RPMI8226 (cell line): ENCODE results near the gene RAB11FIP3.

Experiments used
- DNase-seq: peaks from one replicate; pipeline ENCODE4 v3.0.0-alpha.2; 2015

The RAB11FIP3 gene

GRCh38 chr16:519841-520687 lies 94.6 kb downstream of the RAB11FIP3 start:
- DNase-seq = no peak

- DNase-seq = no peak
Observed at GRCh38 chr16:520847-521246, 95.4 kb downstream of the RAB11FIP3 start.

- no peak for DNase-seq
Observed at GRCh38 chr16:521381-522210, 96.1 kb downstream of the RAB11FIP3 start.

GRCh38 chr16:522320-523096 lies 97.1 kb downstream of the RAB11FIP3 start:
- no peak for DNase-seq

GRCh38 chr16:523097-523741 lies 97.8 kb downstream of the RAB11FIP3 start:
- no peak for DNase-seq

- no peak for DNase-seq
Observed at GRCh38 chr16:524274-525040, 99.0 kb downstream of the RAB11FIP3 start.

GRCh38 chr16:525123-525519 lies 99.7 kb downstream of the RAB11FIP3 start:
- no peak for DNase-seq

GRCh38 chr16:525520-526180 lies 100.2 kb downstream of the RAB11FIP3 start:
- peak; percentile 37 for DNase-seq

GRCh38 chr16:526181-527014 lies 100.9 kb downstream of the RAB11FIP3 start:
- peak; percentile 57 for DNase-seq

GRCh38 chr16:527015-527903 lies 101.8 kb downstream of the RAB11FIP3 start, which contains the start of gene CAPN15:
CAPN15 (plus strand) TSS chr16:527712; CDS start chr16:546839, 19,127 bp downstream.
- DNase-seq = peak; percentile 94

GRCh38 chr16:528111-529011 lies 102.9 kb downstream of the RAB11FIP3 start:
- peak; percentile 55 for DNase-seq

GRCh38 chr16:529012-529575 lies 103.6 kb downstream of the RAB11FIP3 start:
- peak; percentile 62 for DNase-seq

GRCh38 chr16:530111-530817 lies 104.8 kb downstream of the RAB11FIP3 start:
- no peak for DNase-seq

- DNase-seq = peak; percentile 42
Observed at GRCh38 chr16:531494-532125, 106.2 kb downstream of the RAB11FIP3 start.

- DNase-seq = no peak
Observed at GRCh38 chr16:533391-534123, 108.1 kb downstream of the RAB11FIP3 start.

- DNase-seq = no peak
Observed at GRCh38 chr16:534135-534534, 108.7 kb downstream of the RAB11FIP3 start.
